H1 (cell line): Measurements from ENCODE around the gene OVCH2.

ENCODE experiments used
- CREB1 ChIP-seq: IDR thresholded peaks from 2 replicates; pipeline ENCODE4 v1.6.1; 2012; ENCODE audit warnings: inconsistent platforms
- CTCF ChIP-seq, 3 experiments: IDR thresholded peaks; 1 replicate in 2 of 3; 2 replicates in 1 of 3; pipeline versions ENCODE4 v1.5.1 to v1.6.1; 2011; ENCODE audit warnings: low read length in 3 of 3, mild to moderate bottlenecking in 3 of 3, inconsistent platforms in 2 of 3, low read depth in 1 of 3, moderate library complexity in 1 of 3; ENCODE audit not compliant: insufficient read depth in 1 of 3; ENCODE audit errors: control extremely low read depth in 1 of 3
- JUND ChIP-seq: IDR thresholded peaks from 2 replicates; pipeline ENCODE4 v1.6.1; 2011; ENCODE audit warnings: mild to moderate bottlenecking, improper control_type of control experiment, low read length
- KDM1A ChIP-seq: fragments of 200-600, 300-600 bp; sonication (generic); IDR thresholded peaks from 2 replicates; pipeline ENCODE4 v1.7.1; 2016; ENCODE audit warnings: mild to moderate bottlenecking, low read length, borderline replicate concordance
- KDM5A ChIP-seq: fragments of 200-600 bp; IDR thresholded peaks from 2 replicates; pipeline ENCODE4 v1.7.1; 2012; ENCODE audit warnings: mild to moderate bottlenecking, low read length, inconsistent platforms, mixed read lengths
- NRF1 ChIP-seq: IDR thresholded peaks from 2 replicates; pipeline ENCODE4 v1.6.1; 2011; ENCODE audit warnings: mild to moderate bottlenecking, low read depth, low read length, improper control_type of control experiment
- SIN3A ChIP-seq, 2 experiments: IDR thresholded peaks in 1 of 2; conservative IDR thresholded peaks in 1 of 2; 2 replicates each; pipeline ENCODE4 v1.6.1; 2011 to 2012; ENCODE audit warnings: low read length in 2 of 2, improper control_type of control experiment in 1 of 2, low read depth in 1 of 2, mild to moderate bottlenecking in 1 of 2
- TAF1 ChIP-seq: IDR thresholded peaks from 2 replicates; pipeline ENCODE4 v1.6.1; 2011; ENCODE audit warnings: mild to moderate bottlenecking, low read depth, low read length

- TF ChIP-seq TAF1 (no peak), CTCF (IDR thresholded peaks at IDR 0.05; ENCODE audit: control extremely low read depth in 1 of 3, insufficient read depth in 1 of 3, low read depth in 1 of 3, low read length in 3 of 3) (no peak), KDM1A (no peak), KDM5A (no peak), CREB1 (no peak), JUND (no peak), NRF1 (no peak), SIN3A (conservative IDR thresholded peaks at IDR 0.05 in 1 of 2, IDR thresholded peaks at IDR 0.05 in 1 of 2; ENCODE audit: low read depth in 1 of 2, low read length in 2 of 2) (no peak)
These were observed 52.0 kb downstream of the OVCH2 start for GRCh38 chr11:7654195-7654705.
